Midbrain (tissue), 1 donor: Measurements from ENCODE around the gene ANXA6.
A peak's percentile ranks its signal among the peaks of the same experiment; 100 is the strongest.

Experiments
- DNase-seq: peaks from one replicate; lab custom pipeline; 2025; lab: John Stamatoyannopoulos, UW

Gene ANXA6

GRCh38 chr5:151098768-151099121, 58.8 kb downstream of the ANXA6 start:
- no peak for DNase-seq

- no peak for DNase-seq
Observed at GRCh38 chr5:151097820-151098767, 59.5 kb downstream of the ANXA6 start.

- no peak for DNase-seq
Observed at GRCh38 chr5:151097061-151097460, 60.5 kb downstream of the ANXA6 start.

GRCh38 chr5:151096001-151096373, 61.6 kb downstream of the ANXA6 start:
- DNase-seq, result no peak

- no peak for DNase-seq
Observed at GRCh38 chr5:151095341-151096000, 62.1 kb downstream of the ANXA6 start.

GRCh38 chr5:151094852-151095245, 62.7 kb downstream of the ANXA6 start:
- DNase-seq, result peak; percentile 12

GRCh38 chr5:151094030-151094851, 63.3 kb downstream of the ANXA6 start:
- no peak for DNase-seq

- no peak for DNase-seq
Observed at GRCh38 chr5:151093476-151093889, 64.1 kb downstream of the ANXA6 start.

GRCh38 chr5:151092762-151093161, 64.8 kb downstream of the ANXA6 start:
- no peak for DNase-seq

GRCh38 chr5:151089726-151090125, 67.9 kb downstream of the ANXA6 start:
- no peak for DNase-seq

GRCh38 chr5:151088986-151089385, 68.6 kb downstream of the ANXA6 start:
- DNase-seq, result no peak

GRCh38 chr5:151087486-151087885, 70.1 kb downstream of the ANXA6 start:
- no peak for DNase-seq

GRCh38 chr5:151086905-151087360, 70.6 kb downstream of the ANXA6 start:
- DNase-seq, result no peak

- no peak for DNase-seq
Observed at GRCh38 chr5:151086192-151086869, 71.2 kb downstream of the ANXA6 start.

- no peak for DNase-seq
Observed at GRCh38 chr5:151085517-151086041, 72.0 kb downstream of the ANXA6 start.

GRCh38 chr5:151084363-151084762, 73.2 kb downstream of the ANXA6 start:
- DNase-seq, result no peak

GRCh38 chr5:151083081-151083676, 74.4 kb downstream of the ANXA6 start:
- no peak for DNase-seq

- no peak for DNase-seq
Observed at GRCh38 chr5:151082282-151082902, 75.2 kb downstream of the ANXA6 start.

GRCh38 chr5:151081431-151082281, 75.9 kb downstream of the ANXA6 start:
- no peak for DNase-seq
